Suppressor macrophage (primary cell): ENCODE results near the gene SHPK.

Source experiments
- DNase-seq, 4 experiments: peaks; one replicate each; pipeline ENCODE4 v3.0.0-alpha.2; 2020 to 2022

SHPK gene

DNA sequence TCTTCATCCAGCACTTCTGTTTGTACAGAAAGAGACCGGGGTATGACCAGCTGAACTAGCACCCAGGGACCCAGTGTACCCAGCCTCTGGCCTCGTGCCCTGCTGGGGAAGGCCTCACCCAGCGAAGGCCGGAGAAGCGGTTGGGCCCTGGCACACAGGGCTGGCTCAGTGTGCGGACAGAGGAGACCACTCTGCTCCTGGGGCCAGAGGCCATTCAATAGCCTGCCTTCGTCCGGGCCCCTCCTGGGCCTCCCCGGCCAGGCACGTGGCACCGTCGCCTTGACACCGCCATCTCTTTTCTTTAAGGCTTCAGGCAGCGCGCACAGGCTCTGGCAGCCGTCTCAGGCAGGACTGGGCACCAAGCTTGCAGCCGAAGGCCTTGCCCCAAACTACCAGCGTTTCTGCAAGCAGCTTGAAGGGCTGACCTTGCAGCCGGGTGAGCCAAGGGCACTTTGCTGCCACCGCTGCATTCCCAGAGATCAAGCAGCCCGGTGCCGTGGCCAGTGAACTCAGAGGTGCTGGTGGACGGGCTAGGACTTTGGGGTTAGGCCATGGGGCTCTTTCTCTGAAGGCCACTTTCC lies 24.4 kb upstream of the SHPK start:
- DNase-seq, result no peak

GRCh38 chr17:3659541-3660111 lies 23.6 kb upstream of the SHPK start:
- no peak for DNase-seq

- DNase-seq, result no peak
Measured at GRCh38 chr17:3658784-3659449, 22.9 kb upstream of the SHPK start.

DNA sequence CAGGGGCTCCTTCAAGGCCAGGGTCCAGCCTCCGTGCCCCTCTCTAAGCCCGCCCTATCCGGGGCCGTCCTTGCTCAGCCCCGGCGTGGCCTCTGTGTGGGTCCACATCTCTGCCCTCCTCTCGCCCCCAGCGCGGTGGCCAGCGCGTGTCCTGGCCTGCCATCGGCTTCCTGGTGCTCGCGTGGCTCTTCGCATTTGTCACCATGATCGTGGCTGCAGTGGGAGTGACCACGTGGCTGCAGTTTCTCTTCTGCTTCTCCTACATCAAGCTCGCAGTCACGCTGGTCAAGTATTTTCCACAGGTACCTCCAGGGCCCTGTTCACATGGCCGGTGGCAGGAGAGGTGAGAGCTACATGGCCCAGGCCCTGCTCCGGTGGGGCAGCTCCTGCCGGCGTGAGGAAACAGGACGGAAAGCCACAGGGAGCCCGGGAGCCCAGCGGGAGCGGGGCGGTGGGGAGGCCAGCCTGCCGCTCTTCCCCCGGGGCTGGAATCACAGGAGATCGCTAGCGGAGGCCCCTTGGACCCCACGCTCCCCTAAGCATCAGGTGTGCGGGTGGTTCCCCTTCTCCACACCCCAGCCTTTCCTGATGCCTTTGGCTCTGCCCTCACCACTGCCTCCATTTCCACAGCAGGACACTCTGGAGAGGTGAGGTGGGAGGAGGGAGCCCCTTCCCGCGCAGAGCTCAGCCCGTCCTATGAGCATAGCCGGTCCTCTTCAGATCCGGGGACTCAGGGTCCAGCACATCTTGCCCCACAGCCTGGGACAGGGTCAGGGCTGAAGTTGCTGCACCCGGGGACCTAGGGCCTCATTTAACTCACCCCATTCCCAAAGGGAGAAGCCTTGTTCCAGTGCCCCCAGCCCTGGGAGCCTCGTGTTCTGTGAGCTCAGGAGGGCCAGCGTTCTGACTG lies 22.1 kb upstream of the SHPK start:
- peak in 2 of 4 experiments; percentile 28 to 29 for DNase-seq

- DNase-seq, result no peak
Measured at GRCh38 chr17:3657588-3657869, 21.5 kb upstream of the SHPK start.

DNA sequence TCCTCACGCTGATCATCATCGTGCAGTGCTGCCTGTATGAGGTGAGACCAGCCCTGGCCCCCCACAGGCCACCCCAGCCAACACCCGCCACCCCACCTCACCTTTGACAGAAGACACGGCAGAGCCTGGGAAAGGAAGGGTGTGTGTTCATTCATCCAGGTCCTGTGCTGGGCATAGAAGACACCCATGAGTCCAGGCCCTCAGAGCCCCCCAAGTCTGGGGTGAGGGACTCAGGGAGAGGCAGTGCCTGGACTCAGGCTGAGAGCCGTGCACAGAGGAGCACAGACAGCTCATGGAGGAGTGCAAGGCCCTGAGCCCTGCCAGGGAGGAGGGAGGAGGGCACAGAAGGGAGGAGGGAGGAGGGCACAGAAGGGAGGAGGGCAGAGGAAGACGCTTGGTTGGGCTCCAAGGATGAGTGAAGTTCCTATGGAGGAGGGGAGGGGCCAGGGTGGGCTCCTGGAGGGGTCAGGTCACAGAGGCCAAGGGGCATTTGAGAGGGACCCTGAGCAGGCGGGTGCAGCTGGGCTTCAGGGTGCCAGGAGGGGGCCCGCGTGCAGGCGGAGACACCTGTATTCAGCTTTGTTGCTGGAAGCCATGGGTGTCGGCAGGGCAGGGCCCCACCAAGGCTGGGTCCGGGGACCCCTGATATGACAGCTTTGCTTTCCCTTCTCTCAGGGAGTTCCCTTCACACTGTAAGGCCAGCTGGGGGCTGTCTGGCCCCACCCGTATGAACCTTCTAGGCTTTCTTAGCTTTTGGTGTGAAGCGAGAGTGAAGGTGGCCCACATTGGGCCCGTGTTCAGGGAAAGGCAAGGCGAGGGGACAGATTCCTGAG lies 20.9 kb upstream of the SHPK start:
- no peak for DNase-seq

DNA sequence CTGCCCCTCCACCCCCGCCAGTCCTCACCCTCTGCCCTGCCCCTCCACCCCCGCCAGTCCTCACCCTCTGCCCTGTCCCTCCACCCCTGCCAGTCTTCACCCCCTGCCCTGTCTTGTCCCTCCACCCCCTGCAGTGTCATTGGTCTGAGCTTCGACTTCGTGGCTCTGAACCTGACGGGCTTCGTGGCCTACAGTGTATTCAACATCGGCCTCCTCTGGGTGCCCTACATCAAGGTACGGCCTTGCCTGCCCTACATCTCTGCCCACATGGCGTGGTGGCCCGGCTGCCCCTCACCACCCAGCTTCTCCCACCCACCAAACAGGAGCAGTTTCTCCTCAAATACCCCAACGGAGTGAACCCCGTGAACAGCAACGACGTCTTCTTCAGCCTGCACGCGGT lies 20.3 kb upstream of the SHPK start:
- no peak for DNase-seq

DNA sequence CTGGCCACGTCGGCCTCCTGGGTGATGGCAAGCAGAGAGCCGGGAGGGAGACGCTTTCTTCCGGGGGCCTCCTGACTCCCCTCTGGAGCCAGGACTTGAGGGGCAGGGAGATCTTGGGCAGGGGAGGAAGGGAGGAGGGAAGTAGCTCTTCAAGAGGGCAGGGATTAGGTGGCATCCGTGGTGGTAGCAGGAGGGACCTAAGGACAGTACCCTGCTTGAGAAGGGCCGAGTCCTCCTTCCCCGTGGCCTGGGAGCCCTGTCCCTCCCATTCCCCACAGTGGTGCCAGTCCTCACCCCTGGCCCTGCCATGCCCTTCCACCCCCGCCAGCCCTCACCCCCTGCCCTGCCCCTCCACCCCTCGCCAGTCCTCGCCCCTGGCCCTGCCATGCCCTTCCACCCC lies 19.7 kb upstream of the SHPK start:
- DNase-seq, result no peak

- DNase-seq, result peak; percentile 42 to 73 (median 62)
Measured at GRCh38 chr17:3647769-3648555, 11.9 kb upstream of the SHPK start.

- DNase-seq, result no peak
Measured at GRCh38 chr17:3647251-3647650, 11.2 kb upstream of the SHPK start.

DNA sequence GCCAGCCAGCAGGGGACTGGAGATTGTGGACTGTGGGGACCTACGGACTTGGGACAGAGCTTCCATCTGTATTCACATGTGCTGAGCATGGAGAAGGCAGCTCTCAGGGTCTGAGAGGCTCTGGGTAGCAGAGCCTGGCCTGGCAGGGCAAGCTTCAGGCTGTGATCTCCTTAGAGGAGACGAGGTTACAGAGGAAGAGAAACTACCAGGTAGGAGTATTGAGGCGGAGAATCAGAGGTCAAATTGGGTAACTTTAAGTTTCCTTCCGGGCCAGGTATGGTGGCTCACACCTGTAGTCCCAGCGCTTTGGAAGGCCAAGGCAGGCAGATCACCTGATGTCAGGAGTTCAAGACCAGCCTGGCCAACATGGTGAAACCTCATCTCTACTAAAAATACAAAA lies 9.3 kb upstream of the SHPK start:
- no peak for DNase-seq

DNA sequence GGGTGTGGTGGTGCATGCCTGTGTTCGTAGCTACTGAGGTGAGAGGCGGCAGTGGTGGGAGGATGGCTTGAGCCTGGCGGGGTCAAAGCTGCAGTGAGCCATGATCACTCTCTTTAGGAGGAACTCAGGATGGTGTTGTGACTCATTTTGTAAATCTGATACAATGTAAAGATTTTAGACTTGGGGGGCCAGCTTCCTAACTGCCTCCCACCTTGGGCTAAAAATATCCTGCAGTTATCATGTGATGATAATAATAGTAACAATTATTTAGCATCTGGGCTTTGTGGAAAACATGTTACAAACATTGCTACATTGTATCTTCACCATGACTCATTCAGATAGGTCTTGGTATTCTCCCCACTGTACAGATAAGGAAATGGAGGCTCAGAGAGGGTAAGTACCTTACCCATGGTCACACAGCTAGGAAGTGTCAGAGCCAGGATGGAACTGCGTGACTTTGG lies 7.9 kb upstream of the SHPK start:
- DNase-seq, result peak; percentile 53 to 83 (median 77)

- no peak for DNase-seq
Measured at GRCh38 chr17:3641717-3642486, 5.9 kb upstream of the SHPK start.

- DNase-seq, result no peak
Measured at GRCh38 chr17:3641014-3641413, 5.0 kb upstream of the SHPK start.

- peak; percentile 82 to 92 (median 86) for DNase-seq
Measured at GRCh38 chr17:3639981-3640596, 4.0 kb upstream of the SHPK start.

DNA sequence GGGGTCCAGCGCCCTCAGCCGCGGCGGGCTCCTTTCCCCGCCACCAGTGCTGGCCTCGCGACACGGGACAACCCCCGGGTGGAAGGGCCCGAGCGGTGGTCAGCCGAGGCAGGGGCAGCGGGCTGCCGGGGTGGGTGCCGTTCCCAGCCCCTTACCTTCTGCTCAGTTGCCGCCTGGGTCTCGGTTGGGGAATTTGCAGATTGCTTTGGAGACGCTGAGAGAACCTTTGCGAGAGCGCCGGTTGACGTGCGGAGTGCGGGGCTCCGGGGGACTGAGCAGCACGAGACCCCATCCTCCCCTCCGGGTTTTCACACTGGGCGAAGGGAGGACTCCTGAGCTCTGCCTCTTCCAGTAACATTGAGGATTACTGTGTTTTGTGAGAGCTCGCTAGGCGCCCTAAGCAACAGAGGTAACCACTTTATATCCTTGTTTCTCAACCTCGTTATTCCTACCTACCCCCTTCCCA lies 891 bp upstream of the SHPK start:
- peak in 3 of 4 experiments; percentile 17 to 44 (median 24) for DNase-seq

DNA sequence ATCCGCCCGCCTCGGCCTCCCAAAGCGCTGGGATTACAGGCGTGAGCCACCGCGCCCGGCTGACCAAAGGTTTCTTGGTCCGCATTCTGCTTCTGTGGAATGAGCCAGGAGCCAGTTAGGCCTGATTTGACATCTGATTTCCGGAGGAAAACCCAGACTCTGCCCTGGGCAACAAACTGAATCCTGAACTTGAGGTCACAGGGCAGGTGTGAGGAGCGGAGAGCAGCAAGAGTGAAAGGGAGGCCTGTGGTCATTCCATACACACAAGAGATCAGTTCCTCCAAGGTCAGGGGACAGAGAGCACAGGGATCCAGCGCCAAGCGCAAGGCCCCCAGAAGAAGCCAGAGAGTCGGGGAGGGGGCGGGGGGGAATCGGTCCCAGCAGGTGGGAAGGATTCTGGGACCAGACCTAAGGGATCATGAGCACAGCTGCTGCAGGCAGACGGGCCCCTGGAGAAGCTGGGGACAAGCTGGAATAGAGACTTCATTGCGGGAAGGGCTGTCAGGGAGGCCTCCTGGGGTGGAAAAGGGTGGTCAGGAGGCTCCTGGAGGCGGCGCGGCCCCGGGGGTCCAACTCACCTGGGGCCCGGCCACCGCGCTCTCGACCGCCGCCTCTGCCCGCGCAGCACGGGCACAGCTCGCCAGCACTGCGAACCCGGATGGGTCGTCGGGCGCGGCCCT lies 436 bp downstream of the SHPK start:
- DNase-seq, result peak in 2 of 4 experiments; percentile 16 to 24

DNA sequence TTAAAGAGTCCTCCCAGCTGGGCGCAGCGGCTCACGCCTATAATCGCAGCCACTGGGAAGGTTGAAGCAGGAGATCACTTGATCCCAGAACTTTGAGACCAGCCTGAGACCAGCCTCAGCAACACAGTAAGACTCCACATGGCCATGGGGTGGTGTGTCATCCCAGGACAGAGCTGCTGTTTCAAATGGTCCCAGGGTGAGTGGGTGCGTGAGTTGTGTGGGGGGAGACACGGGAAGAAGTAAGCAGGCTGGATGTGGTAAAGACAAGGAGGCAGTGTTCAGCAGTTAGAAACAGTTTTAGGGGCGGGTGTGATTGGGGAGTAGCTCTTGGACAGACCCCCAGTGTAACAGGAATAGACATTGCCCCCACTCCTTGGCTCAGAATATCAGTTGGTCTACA lies 3.8 kb downstream of the SHPK start:
- DNase-seq, result peak; percentile 36 to 62 (median 52)

DNA sequence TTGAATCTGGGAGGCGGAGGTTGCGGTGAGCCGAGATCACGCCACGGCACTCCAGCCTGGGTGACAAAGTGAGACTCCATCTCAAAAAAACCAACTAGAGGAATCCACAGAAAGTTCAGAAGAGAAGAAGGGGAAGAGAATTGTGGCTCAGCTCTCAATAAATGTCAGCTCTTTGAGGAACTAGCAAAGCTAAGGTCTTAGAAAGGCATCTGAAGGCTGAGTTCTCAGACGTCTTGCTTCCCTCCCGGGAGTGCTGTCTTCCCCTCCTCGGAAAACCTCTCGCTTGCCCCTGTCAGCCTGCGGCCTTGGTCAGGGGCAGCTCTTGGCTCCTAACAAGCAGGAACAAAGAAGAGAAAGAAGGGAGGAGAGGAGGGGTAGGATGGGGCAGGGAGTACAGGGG lies 5.3 kb downstream of the SHPK start:
- peak in 3 of 4 experiments; percentile 46 to 64 (median 58) for DNase-seq

DNA sequence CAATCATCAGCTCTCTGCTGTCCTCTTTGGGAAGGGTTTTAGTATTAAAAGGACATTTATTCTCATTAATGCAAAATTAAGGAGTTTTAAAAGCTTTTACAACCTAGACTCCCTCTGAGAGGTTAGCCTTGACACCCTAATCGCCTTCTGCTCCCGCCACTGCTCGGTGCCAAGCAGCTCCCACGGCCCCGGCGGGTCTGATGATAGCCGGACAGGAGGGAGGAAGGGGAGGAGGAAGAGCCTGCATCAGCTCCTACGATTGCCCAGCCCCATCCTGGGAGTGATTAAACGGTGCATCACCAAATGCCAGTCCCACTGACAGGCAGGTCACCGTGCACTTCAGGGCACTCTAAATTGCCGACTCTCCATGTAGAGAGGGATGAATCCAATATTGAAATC lies 8.3 kb downstream of the SHPK start:
- no peak for DNase-seq
